ENCODE measurements around the gene PLPP4. TPM values are rescaled to one million over a fixed set of nuclear protein-coding genes. Genes with fewer than 3 reads are reported as not detected.

Gene PLPP4
- total and polyA plus RNA-seq, 10 of the 15 experiments (the other 5 are each of a cell fraction or from before 2014, with no cell fraction given) = 0.08 to 3.1 (median 0.26) TPM; not detected in 3

- ChIA-PET CTCF (interaction anchor here (0.6 to 0.8 kb wide), 2 partner anchors 58 to 111 kb away, joined by 3 to 4 read pairs; no protein-coding TSS in a partner anchor), RAD21 (ENCODE audit: unreplicated experiment) (no interaction called here), POLR2A (no interaction called here), SMC1A (ENCODE audit: uncharacterized antibody, unreplicated experiment) (no interaction called here)
- Histone ChIP-seq H3K36me3 (ENCODE audit: control insufficient read depth in 2 of 2, insufficient read depth in 2 of 2, low read length in 1 of 2) (no peaks in the 10 kb centered on the region), H3K4me3 (no peak overlapping the region), H3K9ac (ENCODE audit: control insufficient read depth, insufficient read depth, low read length) (no peak overlapping the region), H4K20me1 (ENCODE audit: control insufficient read depth, insufficient read depth) (no peaks in the 10 kb centered on the region), H3K27ac (ENCODE audit: control insufficient read depth, insufficient read depth) (no peak overlapping the region), H3K4me2 (ENCODE audit: control insufficient read depth, insufficient read depth) (no peak overlapping the region), H3K9me3 (replicated peaks; ENCODE audit: control insufficient read depth, insufficient read depth, low read length) (no peaks in the 10 kb centered on the region; the same call in 2 of the 3 replicates), H3K4me1 (ENCODE audit: control insufficient read depth, insufficient read depth, low read length) (no peaks in the 10 kb centered on the region), H2AFZ (ENCODE audit: control insufficient read depth, low read depth, low read length) (no peak overlapping the region), H3K79me2 (ENCODE audit: control insufficient read depth, insufficient read depth, low read length) (no peaks in the 10 kb centered on the region), H3K27me3 (replicated peaks in 1 of 2; ENCODE audit: control insufficient read depth in 2 of 2, insufficient read depth in 2 of 2, low read length in 1 of 2) (no peaks in the 10 kb centered on the region)
- no TSS peak for BruUV-seq (replicated peaks)
- TF ChIP-seq HDGF (IDR thresholded peaks at IDR 0.05) = no peak
- TF ChIP-seq SMAD1 (IDR thresholded peaks at IDR 0.05; ENCODE audit: low read depth, partially characterized antibody) = no peak
- no peak for TF ChIP-seq MXI1 (IDR thresholded peaks at IDR 0.05; ENCODE audit: low read depth, low read length)
- no peak for TF ChIP-seq ZZZ3 (IDR thresholded peaks at IDR 0.05; ENCODE audit: control insufficient read depth, insufficient read length, low read depth)
- TF ChIP-seq ATF7 (IDR thresholded peaks at IDR 0.05; ENCODE audit: low read depth) = no peak
- no peak for TF ChIP-seq BRCA1 (IDR thresholded peaks at IDR 0.05; ENCODE audit: low read depth, low read length)
- no peak for TF ChIP-seq NFYA (IDR thresholded peaks at IDR 0.05; ENCODE audit: borderline replicate concordance, low read depth, low read length)
- no peak for TF ChIP-seq CEBPB (IDR thresholded peaks at IDR 0.05; ENCODE audit: borderline replicate concordance in 1 of 2, low read depth in 2 of 2, low read length in 2 of 2)
- TF ChIP-seq NR2F1 (conservative IDR thresholded peaks at IDR 0.05) = no peak
- TF ChIP-seq HCFC1 (IDR thresholded peaks at IDR 0.05; ENCODE audit: low read length) = no peak
- no peak for TF ChIP-seq IRF3 (IDR thresholded peaks at IDR 0.05)
- TF ChIP-seq MYB (IDR thresholded peaks at IDR 0.05; ENCODE audit: borderline replicate concordance, low read depth, low read length) = no peak
- intact Hi-C loops (cut with micrococcal nuclease; ENCODE audit: unreplicated experiment) (no loop called here), in situ Hi-C loops (cut with MboI) (no loop called here)
- DNase-seq (ENCODE audit: low read depth, low spot score) (no peak), ATAC-seq (no peak), FAIRE-seq (no peak)
- WGBS (ENCODE audit: insufficient coverage, insufficient replicate concordance, low lambda C conversion rate, missing lambda C conversion rate) = 0% methylated on average over 3 of the region's 3 CpGs
Observed at GRCh38 chr10:120483006-120483405, 26.0 kb downstream of the PLPP4 start.

Measured in GM12878 (cell line).